ACC112 (cell line): ENCODE measurements around the gene ZFHX3.

Experiments
- H2AFZ ChIP-seq: fragments of 200-600 bp; sonication (generic); one replicate; pipeline ENCODE4 v1.6.0; 2017; ENCODE audit warnings: antibody characterized with exemption, low read length; ENCODE audit not compliant: unreplicated experiment
- H3K27ac ChIP-seq: fragments of 200-600 bp; sonication (generic); 2 replicates; pipeline ENCODE4 v1.5.1; 2014; ENCODE audit warnings: low read depth, mild to moderate bottlenecking, antibody characterized with exemption, low read length, moderate library complexity
- H3K27me3 ChIP-seq: fragments of 200-600 bp; sonication (generic); 2 replicates; pipeline ENCODE4 v1.6.1; 2014; ENCODE audit warnings: mild to moderate bottlenecking, antibody characterized with exemption, low read length, moderate library complexity, mixed read lengths; ENCODE audit not compliant: insufficient read depth
- H3K36me3 ChIP-seq: fragments of 200-600 bp; sonication (generic); 2 replicates; pipeline ENCODE4 v1.6.1; 2016; ENCODE audit warnings: mild to moderate bottlenecking, antibody characterized with exemption, low read length, moderate library complexity, mixed read lengths; ENCODE audit not compliant: insufficient read depth
- H3K4me1 ChIP-seq: fragments of 200-600 bp; sonication (generic); one replicate; pipeline ENCODE4 v1.6.1; 2016; ENCODE audit warnings: low read length, mixed read lengths; ENCODE audit not compliant: insufficient read depth, unreplicated experiment, control insufficient read depth
- H3K4me3 ChIP-seq: fragments of 200-600 bp; sonication (generic); 2 replicates; pipeline ENCODE4 v1.5.1; 2014; ENCODE audit warnings: mild to moderate bottlenecking, low read depth, low read length
- H3K79me2 ChIP-seq: fragments of 200-600 bp; sonication (generic); one replicate; pipeline ENCODE4 v1.6.0; 2016; ENCODE audit warnings: low read length; ENCODE audit not compliant: control insufficient read depth, unreplicated experiment, insufficient read depth

Gene ZFHX3

GRCh38 chr16:72985148-72985941 is 62.6 kb downstream of the ZFHX3 start:
- no peak overlapping the region for H2AFZ ChIP-seq
- peaks cover 80% of the 10 kb centered on the region for H3K79me2 ChIP-seq
- peaks cover 49% of the 10 kb centered on the region for H3K4me1 ChIP-seq
- H3K27me3 ChIP-seq = no peaks in the 10 kb centered on the region
- H3K36me3 ChIP-seq = peaks cover 5% of the 10 kb centered on the region; the same call in 1 of the 2 replicates
- H3K27ac ChIP-seq = peak overlapping the region; percentile 99
- H3K4me3 ChIP-seq = peak overlapping the region; percentile 46

GRCh38 chr16:72983728-72984350 is 64.1 kb downstream of the ZFHX3 start:
- Histone ChIP-seq H3K79me2 (peaks cover 95% of the 10 kb centered on the region), H3K36me3 (peaks cover 5% of the 10 kb centered on the region; the same call in 1 of the 2 replicates), H3K4me1 (peaks cover 39% of the 10 kb centered on the region), H2AFZ (no peak overlapping the region), H3K27me3 (no peaks in the 10 kb centered on the region), H3K4me3 (no peak overlapping the region), H3K27ac (peak overlapping the region; percentile 99; the same call in 1 of the 2 replicates)

GRCh38 chr16:72983241-72983640 is 64.7 kb downstream of the ZFHX3 start:
- no peak overlapping the region for H3K27ac ChIP-seq
- H3K36me3 ChIP-seq = peaks cover 5% of the 10 kb centered on the region; the same call in 1 of the 2 replicates
- H2AFZ ChIP-seq = no peak overlapping the region
- no peak overlapping the region for H3K4me3 ChIP-seq
- peaks cover 33% of the 10 kb centered on the region for H3K4me1 ChIP-seq
- H3K79me2 ChIP-seq = peaks cover 95% of the 10 kb centered on the region
- H3K27me3 ChIP-seq = no peaks in the 10 kb centered on the region

- Histone ChIP-seq H3K27ac (no peak overlapping the region), H3K27me3 (no peaks in the 10 kb centered on the region), H3K4me3 (no peak overlapping the region), H3K79me2 (peaks cover 83% of the 10 kb centered on the region), H3K36me3 (no peaks in the 10 kb centered on the region), H3K4me1 (peaks cover 2% of the 10 kb centered on the region), H2AFZ (no peak overlapping the region)
These were observed 68.0 kb downstream of the ZFHX3 start for GRCh38 chr16:72979974-72980373.

- Histone ChIP-seq H3K4me1 (no peaks in the 10 kb centered on the region), H3K79me2 (peaks cover 68% of the 10 kb centered on the region), H2AFZ (no peak overlapping the region), H3K27ac (no peak overlapping the region), H3K36me3 (no peaks in the 10 kb centered on the region), H3K4me3 (no peak overlapping the region), H3K27me3 (no peaks in the 10 kb centered on the region)
These were observed 69.7 kb downstream of the ZFHX3 start for GRCh38 chr16:72978212-72978611.

- Histone ChIP-seq H3K4me3 (no peak overlapping the region), H3K4me1 (no peaks in the 10 kb centered on the region), H3K27me3 (no peaks in the 10 kb centered on the region), H2AFZ (no peak overlapping the region), H3K36me3 (no peaks in the 10 kb centered on the region), H3K27ac (no peak overlapping the region), H3K79me2 (peaks cover 60% of the 10 kb centered on the region)
These were observed 70.8 kb downstream of the ZFHX3 start for GRCh38 chr16:72977127-72977526.

GRCh38 chr16:72976438-72977064 is 71.4 kb downstream of the ZFHX3 start:
- no peaks in the 10 kb centered on the region for H3K4me1 ChIP-seq

GRCh38 chr16:72975809-72976437 is 72.0 kb downstream of the ZFHX3 start:
- Histone ChIP-seq H3K4me1 (no peaks in the 10 kb centered on the region), H3K79me2 (peaks cover 56% of the 10 kb centered on the region), H3K36me3 (no peaks in the 10 kb centered on the region), H3K4me3 (no peak overlapping the region), H3K27ac (no peak overlapping the region), H2AFZ (no peak overlapping the region), H3K27me3 (no peaks in the 10 kb centered on the region)

More at GRCh38 chr16:72976438-72977064, 71.4 kb downstream of the ZFHX3 start:
- H3K27ac ChIP-seq = no peak overlapping the region
- no peak overlapping the region for H2AFZ ChIP-seq
- no peaks in the 10 kb centered on the region for H3K36me3 ChIP-seq
- no peak overlapping the region for H3K4me3 ChIP-seq
- H3K27me3 ChIP-seq = no peaks in the 10 kb centered on the region
- peaks cover 59% of the 10 kb centered on the region for H3K79me2 ChIP-seq

- Histone ChIP-seq H3K27ac (no peak overlapping the region), H3K4me1 (peaks cover 7% of the 10 kb centered on the region), H3K4me3 (no peak overlapping the region), H3K36me3 (no peaks in the 10 kb centered on the region), H3K27me3 (no peaks in the 10 kb centered on the region), H3K79me2 (peaks cover 56% of the 10 kb centered on the region), H2AFZ (no peak overlapping the region)
These were observed 73.7 kb downstream of the ZFHX3 start for GRCh38 chr16:72974142-72974769.

GRCh38 chr16:72972878-72973571 is 74.9 kb downstream of the ZFHX3 start:
- Histone ChIP-seq H2AFZ (no peak overlapping the region), H3K27ac (no peak overlapping the region), H3K4me1 (peaks cover 14% of the 10 kb centered on the region), H3K36me3 (no peaks in the 10 kb centered on the region), H3K79me2 (peaks cover 55% of the 10 kb centered on the region), H3K4me3 (no peak overlapping the region), H3K27me3 (no peaks in the 10 kb centered on the region)
